Liver (tissue), 9 donors: ENCODE measurements around the gene IL10RB. TPM values are rescaled to one million over a fixed set of nuclear protein-coding genes. Genes with fewer than 3 reads are reported as not detected.

Source experiments
- DNase-seq: peaks from one replicate; pipeline ENCODE4 v3.0.0-alpha.2; 2017; ENCODE audit warnings: low spot score
- H3K27ac ChIP-seq, 2 donors: one replicate each; pipeline ENCODE4 v1.7.0; 2013; ENCODE audit warnings: inconsistent platforms in 2 of 2, low read length in 2 of 2, control low read depth in 1 of 2, low read depth in 1 of 2, mild to moderate bottlenecking in 1 of 2
- H3K27me3 ChIP-seq, 4 donors: one replicate each; pipeline versions ENCODE4 v1.6.1 to v1.7.0; 2013; ENCODE audit warnings: low read length in 3 of 4, inconsistent platforms in 1 of 4, mild to moderate bottlenecking in 1 of 4, moderate library complexity in 1 of 4; ENCODE audit not compliant: control insufficient read depth in 4 of 4, insufficient read depth in 4 of 4
- H3K36me3 ChIP-seq, 4 donors: one replicate each; pipeline versions ENCODE4 v1.6.1 to v1.7.0; 2013; ENCODE audit warnings: low read length in 3 of 4, mild to moderate bottlenecking in 3 of 4, low read depth in 1 of 4, moderate library complexity in 1 of 4; ENCODE audit not compliant: control insufficient read depth in 4 of 4, insufficient read depth in 3 of 4
- H3K4me1 ChIP-seq, 4 donors: one replicate each; pipeline versions ENCODE4 v1.6.1 to v1.7.0; 2013; ENCODE audit warnings: low read length in 3 of 4, mild to moderate bottlenecking in 3 of 4, moderate library complexity in 1 of 4; ENCODE audit not compliant: control insufficient read depth in 4 of 4, insufficient read depth in 4 of 4
- H3K4me3 ChIP-seq, 3 donors: one replicate each; pipeline versions ENCODE4 v1.6.1 to v1.7.0; 2013; ENCODE audit warnings: low read length in 3 of 3, control low read depth in 1 of 3, low read depth in 1 of 3, mild to moderate bottlenecking in 1 of 3
- H3K9ac ChIP-seq, 2 donors: one replicate each; pipeline ENCODE4 v1.7.0; 2013; ENCODE audit warnings: low read length in 2 of 2, mild to moderate bottlenecking in 2 of 2, moderate library complexity in 2 of 2, control low read depth in 1 of 2, low read depth in 1 of 2
- H3K9me3 ChIP-seq, 4 donors: one replicate each; pipeline versions ENCODE4 v1.6.1 to v1.7.0; 2013; ENCODE audit warnings: low read length in 3 of 4; ENCODE audit not compliant: control insufficient read depth in 4 of 4
- ATF3 ChIP-seq: IDR thresholded peaks from 2 replicates; pipeline ENCODE4 v1.6.1; 2016; ENCODE audit warnings: antibody characterized with exemption
- CTCF ChIP-seq: fragments of 150-350 bp; IDR thresholded peaks from 2 replicates; pipeline ENCODE4 v1.5.1; 2017; ENCODE audit warnings: improper control_type of control experiment, low read depth, low read length; ENCODE audit not compliant: missing input control
- EGR1 ChIP-seq, 2 donors: IDR thresholded peaks; 2 replicates each; pipeline ENCODE4 v1.6.1; 2016 to 2018; ENCODE audit warnings: antibody characterized with exemption in 2 of 2, low read depth in 2 of 2
- FOXA1 ChIP-seq: IDR thresholded peaks from 2 replicates; pipeline ENCODE4 v1.6.1; 2016; ENCODE audit warnings: antibody characterized with exemption
- HNF4G ChIP-seq: IDR thresholded peaks from 2 replicates; pipeline ENCODE4 v1.6.1; 2016; ENCODE audit warnings: antibody characterized with exemption
- JUND ChIP-seq, 2 donors: IDR thresholded peaks; 2 replicates each; pipeline ENCODE4 v1.6.1; 2016; ENCODE audit warnings: antibody characterized with exemption in 2 of 2
- NR2F2 ChIP-seq: IDR thresholded peaks from 2 replicates; pipeline ENCODE4 v1.6.1; 2016; ENCODE audit warnings: antibody characterized with exemption
- RAD21 ChIP-seq, 2 donors: IDR thresholded peaks; 2 replicates each; pipeline ENCODE4 v1.6.1; 2016; ENCODE audit warnings: antibody characterized with exemption in 2 of 2, mild to moderate bottlenecking in 2 of 2
- RXRA ChIP-seq, 2 donors: IDR thresholded peaks; 2 replicates each; pipeline ENCODE4 v1.6.1; 2017 to 2018; ENCODE audit warnings: antibody characterized with exemption in 2 of 2, mild to moderate bottlenecking in 1 of 2
- SP1 ChIP-seq: IDR thresholded peaks from 2 replicates; pipeline ENCODE4 v1.6.1; 2018; ENCODE audit warnings: antibody characterized with exemption, mild to moderate bottlenecking
- TAF1 ChIP-seq: conservative IDR thresholded peaks from 2 replicates; pipeline ENCODE4 v1.6.1; 2016; ENCODE audit warnings: antibody characterized with exemption, mild to moderate bottlenecking
- YY1 ChIP-seq: IDR thresholded peaks from 2 replicates; pipeline ENCODE4 v1.6.1; 2016; ENCODE audit warnings: antibody characterized with exemption, mild to moderate bottlenecking
- ZBTB33 ChIP-seq: IDR thresholded peaks from 2 replicates; pipeline ENCODE4 v1.6.1; 2016; ENCODE audit warnings: antibody characterized with exemption
- WGBS: extraction: QIAGEN DNeasy Blood & Tissue Kit; methylation state at CpG from one replicate; pipeline ENCODE4 v1.1.7; 2013; 5-methylcytosine and 5-hydroxymethylcytosine counted together
- polyA plus RNA-seq, 2 donors: library from polyadenylated mRNA; stranded (reverse) in 1 of 2; unstranded in 1 of 2; fragments of 200-250 nt in 1 of 2; fragments of >200 nt in 1 of 2; fragmentation: Nextera tagmentation in 1 of 2; extraction: Ambion mirVana in 1 of 2; gene quantifications; one replicate each; pipeline versions ENCODE4 v1.2.1 to v1.2.3, GENCODE V29; 2013 to 2015
- total RNA-seq, 2 donors: library from RNA; depleted of rRNA; stranded (reverse); fragments of >200 nt; gene quantifications; one replicate each; pipeline ENCODE4 v1.2.3, GENCODE V29; 2014
- TF ChIP-seq, protein P1 (sequence below): IDR thresholded peaks from 2 replicates; pipeline ENCODE4 v1.6.1; 2016; ENCODE audit warnings: antibody characterized with exemption
- donor health status: healthy.
- donor health status: healthy.
- donor health status: healthy.
- donor health status: healthy.
- donor health status: healthy.

IL10RB gene
- total and polyA plus RNA-seq, 4 donors: 16.1 to 22.1 (median 18.8) TPM

DNA sequence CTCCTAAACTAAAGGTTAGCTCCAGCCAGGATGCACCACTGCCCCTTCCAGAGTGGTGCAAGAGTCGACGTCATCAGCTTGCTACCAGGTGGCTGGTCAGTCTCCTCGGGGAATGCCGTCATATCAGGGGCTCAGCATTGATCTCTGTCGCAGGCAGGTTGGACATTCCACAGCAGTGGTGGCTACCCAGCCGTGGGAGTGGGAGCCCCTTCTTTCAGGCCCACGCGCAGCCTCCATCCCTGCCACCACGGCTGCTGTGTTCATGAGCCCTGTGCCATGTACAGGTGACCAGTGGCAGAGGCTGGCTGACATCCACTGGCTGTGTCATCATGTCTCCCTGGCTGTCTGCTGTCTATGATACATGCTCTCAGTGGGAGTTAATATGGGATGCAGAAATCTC lies 25.5 kb downstream of the IL10RB start:
- no peak overlapping the region for H3K27ac ChIP-seq

GRCh38 chr21:33292724-33293123 lies 26.6 kb downstream of the IL10RB start:
- Histone ChIP-seq H3K9ac (no peak overlapping the region), H3K27ac (no peak overlapping the region), H3K4me3 (no peak overlapping the region), H3K4me1 (peaks cover 4 to 24% (median 13%) of the 10 kb centered on the region in 4 donors), H3K36me3 (peaks cover 2 to 26% (median 17%) of the 10 kb centered on the region in 4 donors), H3K9me3 (no peaks in the 10 kb centered on the region), H3K27me3 (no peaks in the 10 kb centered on the region)
- TF ChIP-seq TAF1: no peak
- TF ChIP-seq ATF3: no peak
- TF ChIP-seq HNF4G: no peak
- no peak for TF ChIP-seq CTCF
- DNase-seq: no peak
- WGBS: 92% methylated on average over 5 of the region's 5 CpGs

More for the DNA sequence above, 25.5 kb downstream of the IL10RB start:
- Histone ChIP-seq H3K27me3 (no peaks in the 10 kb centered on the region), H3K4me3 (no peak overlapping the region), H3K9me3 (no peaks in the 10 kb centered on the region), H3K4me1 (peaks cover 4 to 35% (median 23%) of the 10 kb centered on the region in 4 donors), H3K36me3 (peaks cover 2 to 26% (median 15%) of the 10 kb centered on the region in 4 donors), H3K9ac (no peak overlapping the region)
- DNase-seq: no peak
- WGBS: 93% methylated on average over 9 of the region's 9 CpGs
- TF ChIP-seq JUND (IDR thresholded peaks at IDR 0.05): no peak

GRCh38 chr21:33293136-33293535 lies 27.0 kb downstream of the IL10RB start:
- TF ChIP-seq, protein P1, sequence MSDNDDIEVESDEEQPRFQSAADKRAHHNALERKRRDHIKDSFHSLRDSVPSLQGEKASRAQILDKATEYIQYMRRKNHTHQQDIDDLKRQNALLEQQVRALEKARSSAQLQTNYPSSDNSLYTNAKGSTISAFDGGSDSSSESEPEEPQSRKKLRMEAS: no peak
- DNase-seq: no peak
- Histone ChIP-seq H3K9me3 (no peaks in the 10 kb centered on the region), H3K4me3 (no peak overlapping the region), H3K9ac (no peak overlapping the region), H3K4me1 (peaks cover 4 to 20% (median 9%) of the 10 kb centered on the region in 4 donors), H3K27ac (no peak overlapping the region), H3K27me3 (no peaks in the 10 kb centered on the region), H3K36me3 (peaks cover 2 to 26% (median 15%) of the 10 kb centered on the region in 4 donors)
- 97% methylated on average over 7 of the region's 7 CpGs for WGBS

GRCh38 chr21:33293811-33294216 lies 27.6 kb downstream of the IL10RB start:
- no peak overlapping the region for H3K9ac ChIP-seq
- peaks cover 2 to 26% (median 15%) of the 10 kb centered on the region in 4 donors for H3K36me3 ChIP-seq
- H3K27ac ChIP-seq: no peak overlapping the region
- H3K27me3 ChIP-seq: no peaks in the 10 kb centered on the region
- 85% methylated on average over 7 of the region's 7 CpGs for WGBS
- TF ChIP-seq CTCF (no peak), SP1 (no peak), FOXA1 (no peak), ZBTB33 (no peak), EGR1 (IDR thresholded peaks at IDR 0.05; ENCODE audit: low read depth in 2 of 2) (no peak), RXRA (IDR thresholded peaks at IDR 0.05) (no peak), NR2F2 (no peak), RAD21 (IDR thresholded peaks at IDR 0.05) (no peak), YY1 (no peak)
- H3K4me3 ChIP-seq: no peak overlapping the region
- H3K4me1 ChIP-seq: peaks cover 4 to 20% (median 8%) of the 10 kb centered on the region in 4 donors
- no peaks in the 10 kb centered on the region for H3K9me3 ChIP-seq
- no peak for DNase-seq
